Small intestine (tissue), 7 donors: ENCODE data around the gene KANSL1L. TPM values are rescaled to one million over a fixed set of nuclear protein-coding genes. Genes with fewer than 3 reads are reported as not detected.

Source experiments
- DNase-seq, 2 donors: peaks; one replicate each; pipeline versions ENCODE4 v3.0.0 to v3.0.0-alpha.2; 2013
- FAIRE-seq: peaks from 2 replicates; lab custom pipeline; 2012; peaks lifted over from hg19 to GRCh38; lab: Jason Lieb, UNC
- H3K27ac ChIP-seq, 3 donors: one replicate each; pipeline ENCODE4 v1.5.1; 2013; ENCODE audit warnings: low read length in 2 of 3, mild to moderate bottlenecking in 2 of 3, control low read depth in 1 of 3, inconsistent platforms in 1 of 3, low read depth in 1 of 3, moderate library complexity in 1 of 3
- H3K27me3 ChIP-seq, 3 donors: one replicate each; pipeline ENCODE4 v1.6.1; 2013; ENCODE audit warnings: low read length in 3 of 3, inconsistent platforms in 1 of 3; ENCODE audit not compliant: control insufficient read depth in 3 of 3, insufficient read depth in 3 of 3
- H3K36me3 ChIP-seq, 3 donors: one replicate each; pipeline ENCODE4 v1.6.1; 2013; ENCODE audit warnings: low read length in 3 of 3, inconsistent platforms in 1 of 3, low read depth in 1 of 3, mild to moderate bottlenecking in 1 of 3, moderate library complexity in 1 of 3; ENCODE audit not compliant: control insufficient read depth in 3 of 3, insufficient read depth in 2 of 3
- H3K4me1 ChIP-seq, 3 donors: one replicate each; pipeline ENCODE4 v1.6.1; 2013; ENCODE audit warnings: low read length in 2 of 3, inconsistent platforms in 1 of 3, low read depth in 1 of 3, mild to moderate bottlenecking in 1 of 3, moderate library complexity in 1 of 3; ENCODE audit not compliant: control insufficient read depth in 3 of 3, insufficient read depth in 2 of 3
- H3K4me3 ChIP-seq, 3 donors: one replicate each; pipeline ENCODE4 v1.5.1; 2013; ENCODE audit warnings: low read length in 3 of 3, control low read depth in 1 of 3, inconsistent platforms in 1 of 3, low read depth in 1 of 3, mild to moderate bottlenecking in 1 of 3, moderate library complexity in 1 of 3
- H3K9me3 ChIP-seq, 2 donors: one replicate each; pipeline ENCODE4 v1.6.1; 2013; ENCODE audit warnings: low read depth in 1 of 2, low read length in 1 of 2; ENCODE audit not compliant: control insufficient read depth in 2 of 2, insufficient read depth in 1 of 2
- WGBS, 3 donors: extraction: QIAGEN DNeasy Blood & Tissue Kit; methylation state at CpG; one replicate each; pipeline ENCODE4 v1.1.7; 2013; 5-methylcytosine and 5-hydroxymethylcytosine counted together
- polyA plus RNA-seq, 4 donors: library from polyadenylated mRNA; stranded (reverse) in 3 of 4; unstranded in 1 of 4; fragments of 200-250 nt in 3 of 4; fragments of 120-200 nt in 1 of 4; gene quantifications; one replicate each; pipeline versions ENCODE4 v1.2.1 to v1.2.3, GENCODE V29; 2013
- donor health status: healthy with polysubstance abuse.
- donor health status: control.
- donor health status: control.
- donor health status: Bipolar disorder and iron deficiency.
- donor health status: healthy.

Gene KANSL1L
- polyA plus RNA-seq, 4 donors, result 1.8 to 22.2 (median 3.0) TPM

GRCh38 chr2:209974576-209974975 lies 196.6 kb downstream of the KANSL1L start:
- FAIRE-seq (no peak), DNase-seq (no peak)
- Histone ChIP-seq H3K4me3 (no peak overlapping the region), H3K27me3 (peaks cover 0 to 8% (median 0%) of the 10 kb centered on the region in 3 donors), H3K9me3 (no peaks in the 10 kb centered on the region), H3K4me1 (no peaks in the 10 kb centered on the region), H3K27ac (no peak overlapping the region), H3K36me3 (no peaks in the 10 kb centered on the region)
- 13 to 55% (median 38%) methylated on average over 1 of the region's 1 CpG for WGBS, 3 donors

GRCh38 chr2:209973328-209973727 lies 197.9 kb downstream of the KANSL1L start:
- no peak overlapping the region for H3K27ac ChIP-seq
- FAIRE-seq (no peak), DNase-seq (no peak)
- no peaks in the 10 kb centered on the region for H3K4me1 ChIP-seq
- no peaks in the 10 kb centered on the region for H3K36me3 ChIP-seq
- H3K27me3 ChIP-seq, result peaks cover 0 to 8% (median 2%) of the 10 kb centered on the region in 3 donors
- H3K9me3 ChIP-seq, result no peaks in the 10 kb centered on the region
- H3K4me3 ChIP-seq, result no peak overlapping the region
- 13 to 21% (median 13%) methylated on average over 1 of the region's 1 CpG for WGBS, 3 donors

Other genes starting within 250 kb of the KANSL1L start
- gene RPE, start 168.8 kb downstream of the KANSL1L start, polyA plus RNA-seq, result 10 to 100 TPM; 16.2 to 39.3 (median 27.9) TPM
- 1 to 10 TPM in 1 of 4 donors, under 1 TPM in 1, not detected in 2; 0.16 to 6.4 TPM for gene ACADL, start 54.0 kb upstream of the KANSL1L start, polyA plus RNA-seq
- 10 to 100 TPM in 1 of 4 donors, 1 to 10 TPM in 2, not detected in 1; 1.1 to 19.9 (median 5.4) TPM for gene MYL1, start 143.8 kb upstream of the KANSL1L start, polyA plus RNA-seq